Stimulated activated CD4-positive, alpha-beta T cell treated with anti-CD3 and anti-CD28 coated beads, TNF-alpha, amount 100 ng/mL, for 24 hours (primary cell): ENCODE measurements around the gene LRRC55.

Experiments
- DNase-seq, 3 experiments: peaks; one replicate each; pipeline ENCODE4 v3.0.0-alpha.2; 2020; ENCODE audit warnings: low read depth in 3 of 3

The LRRC55 gene

DNA sequence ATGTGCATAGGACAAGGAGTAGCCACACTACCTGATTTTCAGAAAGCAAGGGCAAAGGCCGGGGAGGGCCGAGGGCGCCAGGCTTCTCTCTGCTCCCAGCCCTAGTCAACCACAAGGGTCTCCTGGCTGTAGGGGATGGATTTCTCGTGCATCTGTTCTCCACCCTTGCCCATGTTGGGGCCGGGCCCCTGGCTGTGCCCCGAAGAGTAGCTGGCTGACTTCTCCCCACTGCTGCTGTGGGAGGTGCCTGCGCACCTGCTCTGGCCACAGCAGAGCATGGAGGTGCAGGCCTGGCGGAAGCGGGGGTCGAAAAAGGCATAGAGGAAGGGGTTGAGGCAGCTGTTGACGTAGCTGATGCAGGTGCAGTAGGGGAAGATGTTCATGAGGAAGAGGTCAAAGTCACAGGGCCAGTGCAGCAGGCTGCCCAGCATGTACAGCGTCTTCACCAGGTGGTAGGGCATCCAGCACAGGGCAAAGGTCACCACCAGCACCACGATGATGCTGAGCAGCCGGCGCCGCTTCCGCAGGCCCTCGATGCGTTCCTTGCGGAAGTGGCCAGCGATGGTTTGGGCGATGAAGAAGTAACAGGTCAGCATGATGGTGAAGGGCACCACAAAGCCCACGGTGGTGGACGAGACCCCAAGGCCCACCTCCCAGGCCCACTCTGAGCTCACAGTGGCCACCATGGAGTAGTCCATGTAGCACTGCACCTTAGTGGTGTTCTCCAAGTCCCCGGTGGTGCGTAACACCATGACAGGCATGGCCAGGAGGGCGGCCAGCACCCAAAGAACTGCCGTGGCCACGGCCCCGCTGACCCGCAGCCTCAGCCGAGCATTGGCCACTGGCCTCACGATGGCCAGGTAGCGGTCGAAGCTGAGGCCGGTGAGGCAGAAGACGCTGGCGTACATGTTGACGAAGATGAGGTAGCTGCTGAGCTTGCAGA is 54.3 kb downstream of the LRRC55 start:
- DNase-seq, result no peak

DNA sequence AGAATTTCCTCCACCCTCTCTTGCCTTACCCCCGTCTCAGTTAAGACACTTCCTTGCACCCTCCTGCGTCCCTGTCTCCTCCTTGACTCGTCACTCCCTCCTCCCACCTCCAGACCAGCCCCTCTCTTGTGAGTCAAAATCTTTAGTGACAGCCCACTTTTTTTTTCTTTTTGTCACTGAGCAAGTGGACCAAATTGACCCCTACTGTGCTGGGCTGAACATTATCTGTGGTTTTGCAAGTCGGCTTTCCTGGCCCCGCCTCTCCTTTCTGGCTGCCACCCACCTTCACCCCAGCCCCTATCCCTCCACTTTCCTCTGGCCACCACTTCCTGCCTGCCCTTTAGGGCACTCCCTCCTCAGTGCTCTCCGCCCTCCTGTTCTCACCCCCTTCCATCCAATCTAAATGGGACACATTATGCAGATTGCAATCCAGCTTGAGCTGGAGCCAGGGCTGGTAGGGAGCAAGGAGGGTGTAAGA is 55.5 kb downstream of the LRRC55 start, which contains the start of gene APLNR:
Gene APLNR (minus strand): TSS at position 47 of the 478 bp plus-strand sequence. CDS start 246 bp downstream, outside the sequence.
- DNase-seq, result no peak

DNA sequence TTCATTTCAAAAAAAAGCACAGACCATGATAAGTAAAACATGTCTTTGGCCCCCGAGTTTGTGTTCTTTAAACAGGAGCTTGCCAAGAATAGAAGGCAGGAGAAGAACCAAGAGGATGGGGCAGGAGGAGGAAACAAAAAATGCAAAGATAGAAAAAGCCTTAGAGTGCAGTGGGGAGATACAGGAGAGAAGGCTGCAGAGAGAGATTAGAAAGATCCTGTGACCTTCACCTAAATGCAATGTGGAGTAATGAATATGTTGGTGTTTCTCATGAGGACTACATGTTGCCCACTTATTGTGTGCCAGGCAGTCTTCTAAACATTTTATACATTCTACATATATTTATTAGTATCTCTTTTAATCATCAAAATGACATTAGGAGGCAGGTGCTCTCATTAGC is 57.6 kb downstream of the LRRC55 start:
- no peak for DNase-seq

DNA sequence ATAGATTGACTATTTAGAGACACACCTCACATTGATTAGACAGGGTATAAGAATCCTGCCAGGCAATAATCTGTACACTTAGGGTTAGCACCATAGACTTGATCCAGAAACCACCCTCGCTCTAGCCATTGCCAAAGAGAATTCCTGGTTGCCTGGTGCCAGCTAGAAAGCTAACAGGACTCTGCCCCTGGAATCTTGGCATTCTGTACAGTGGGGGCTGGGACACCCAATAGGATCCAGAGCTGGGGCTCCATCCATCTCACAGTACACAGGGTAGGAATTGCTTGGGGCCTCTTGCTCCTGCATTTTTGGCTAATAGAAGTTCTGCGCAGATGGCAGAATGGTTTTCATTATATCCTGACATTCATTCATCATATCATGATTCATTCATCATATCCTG is 58.3 kb downstream of the LRRC55 start:
- no peak for DNase-seq

DNA sequence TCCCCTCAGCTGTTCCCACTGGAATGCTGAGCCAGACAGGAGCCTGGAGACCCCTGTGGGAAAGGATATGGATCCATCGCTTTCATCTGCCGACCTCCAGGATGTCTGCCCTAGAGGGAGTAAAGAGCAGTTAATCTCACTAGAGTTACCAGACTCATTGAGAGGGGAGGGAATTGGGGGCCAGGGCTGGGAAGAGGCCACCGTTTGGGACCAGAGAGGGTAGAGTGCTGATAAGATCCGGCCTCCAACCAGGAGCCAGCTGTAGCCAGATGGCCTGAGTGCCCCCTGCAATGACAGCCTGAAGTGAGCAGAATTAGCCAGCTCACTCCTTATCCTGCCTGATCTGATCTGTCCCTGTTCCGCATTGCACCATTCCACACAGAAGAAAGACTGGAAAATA is 59.0 kb downstream of the LRRC55 start:
- no peak for DNase-seq
